ENCODE data around the gene WDFY2. TPM values are rescaled to one million over a fixed set of nuclear protein-coding genes. Genes with fewer than 3 reads are reported as not detected.

Gene WDFY2
- total RNA-seq, 6 donors from 2014 or later, result 13.4 to 34.0 (median 18.8) TPM

GRCh38 chr13:51605698-51606097, 21.4 kb downstream of the WDFY2 start:
- ATAC-seq (ENCODE audit: low FRiP score in 2 of 2) (no peak), DNase-seq (no peak)
- Histone ChIP-seq H3K27me3 (no peaks in the 10 kb centered on the region), H3K9me3 (no peaks in the 10 kb centered on the region), H3K4me1 (peaks cover 5 to 15% (median 11%) of the 10 kb centered on the region in 4 donors), H3K27ac (no peak overlapping the region), H3K4me3 (no peak overlapping the region), H3K36me3 (no peaks in the 10 kb centered on the region)
- no peak for TF ChIP-seq POLR2A (IDR thresholded peaks at IDR 0.05)
- no peak for TF ChIP-seq CTCF (IDR thresholded peaks at IDR 0.05)
- TF ChIP-seq POLR2AphosphoS5 (IDR thresholded peaks at IDR 0.05), result no peak
- no peak for TF ChIP-seq EP300 (IDR thresholded peaks at IDR 0.05)
- 45 to 62% methylated on average over 4 of the region's 4 CpGs for WGBS, 2 donors

- ATAC-seq (ENCODE audit: low FRiP score in 2 of 2) (peak; percentile 17 to 34), DNase-seq (peak in 1 of 2 donors; percentile 64)
- no peak overlapping the region for H3K27ac ChIP-seq
- H3K36me3 ChIP-seq, result no peaks in the 10 kb centered on the region
- H3K9me3 ChIP-seq, result no peaks in the 10 kb centered on the region
- no peak overlapping the region for H3K4me3 ChIP-seq
- no peaks in the 10 kb centered on the region for H3K27me3 ChIP-seq
- TF ChIP-seq CTCF (IDR thresholded peaks at IDR 0.05) (no peak), EP300 (IDR thresholded peaks at IDR 0.05) (no peak), POLR2AphosphoS5 (IDR thresholded peaks at IDR 0.05) (no peak), POLR2A (IDR thresholded peaks at IDR 0.05) (no peak)
- WGBS, 2 donors, result 54 to 76% methylated on average over 1 of the region's 1 CpG
- H3K4me1 ChIP-seq, result peaks cover 0 to 7% (median 4%) of the 10 kb centered on the region in 4 donors
Observed at GRCh38 chr13:51607165-51607564, 22.9 kb downstream of the WDFY2 start.

- WGBS, 2 donors, result 93 to 95% methylated on average over 2 of the region's 2 CpGs
- Histone ChIP-seq H3K27ac (no peak overlapping the region), H3K4me3 (no peak overlapping the region), H3K36me3 (no peaks in the 10 kb centered on the region), H3K9me3 (no peaks in the 10 kb centered on the region), H3K27me3 (no peaks in the 10 kb centered on the region), H3K4me1 (peaks cover 0 to 9% (median 3%) of the 10 kb centered on the region in 4 donors)
- TF ChIP-seq EP300 (IDR thresholded peaks at IDR 0.05) (no peak), CTCF (IDR thresholded peaks at IDR 0.05) (no peak), POLR2A (IDR thresholded peaks at IDR 0.05) (no peak), POLR2AphosphoS5 (IDR thresholded peaks at IDR 0.05) (no peak)
- no peak for DNase-seq
- no peak for ATAC-seq (ENCODE audit: low FRiP score in 2 of 2)
Observed at GRCh38 chr13:51608857-51609406, 24.7 kb downstream of the WDFY2 start.

- H3K9me3 ChIP-seq, result no peaks in the 10 kb centered on the region
- H3K4me1 ChIP-seq, result peaks cover 0 to 10% (median 0%) of the 10 kb centered on the region in 4 donors
- H3K4me3 ChIP-seq, result no peak overlapping the region
- no peak overlapping the region for H3K27ac ChIP-seq
- no peak for DNase-seq
- H3K27me3 ChIP-seq, result no peaks in the 10 kb centered on the region
- TF ChIP-seq POLR2AphosphoS5 (IDR thresholded peaks at IDR 0.05), result no peak
- TF ChIP-seq EP300 (IDR thresholded peaks at IDR 0.05), result no peak
- no peak for TF ChIP-seq CTCF (IDR thresholded peaks at IDR 0.05)
- no peak for TF ChIP-seq POLR2A (IDR thresholded peaks at IDR 0.05)
- no peaks in the 10 kb centered on the region for H3K36me3 ChIP-seq
- WGBS, 2 donors, result 89 to 92% methylated on average over 3 of the region's 3 CpGs
- no peak for ATAC-seq (ENCODE audit: low FRiP score in 2 of 2)
Observed at GRCh38 chr13:51612867-51613266, 28.6 kb downstream of the WDFY2 start.

- WGBS, 2 donors, result 62 to 66% methylated on average over 2 of the region's 2 CpGs
- H3K4me1 ChIP-seq, result peaks cover 0 to 10% (median 0%) of the 10 kb centered on the region in 4 donors
- no peak overlapping the region for H3K27ac ChIP-seq
- H3K9me3 ChIP-seq, result no peaks in the 10 kb centered on the region
- no peak overlapping the region for H3K4me3 ChIP-seq
- H3K27me3 ChIP-seq, result no peaks in the 10 kb centered on the region
- DNase-seq, result no peak
- ATAC-seq (ENCODE audit: low FRiP score in 2 of 2), result no peak
- TF ChIP-seq EP300 (IDR thresholded peaks at IDR 0.05) (no peak), CTCF (IDR thresholded peaks at IDR 0.05) (no peak), POLR2AphosphoS5 (IDR thresholded peaks at IDR 0.05) (no peak), POLR2A (IDR thresholded peaks at IDR 0.05) (no peak)
- H3K36me3 ChIP-seq, result no peaks in the 10 kb centered on the region
Observed at GRCh38 chr13:51613535-51613934, 29.3 kb downstream of the WDFY2 start.

All from upper lobe of left lung (tissue), 6 donors.